ENCODE measurements around the gene SHISA8. TPM values are rescaled to one million over a fixed set of nuclear protein-coding genes. Genes with fewer than 3 reads are reported as not detected.

Gene SHISA8
- total and polyA plus RNA-seq, 10 of the 15 experiments (the other 5 are each of a cell fraction or from before 2014, with no cell fraction given): 0.06 to 10.1 (median 0.25) TPM

DNA sequence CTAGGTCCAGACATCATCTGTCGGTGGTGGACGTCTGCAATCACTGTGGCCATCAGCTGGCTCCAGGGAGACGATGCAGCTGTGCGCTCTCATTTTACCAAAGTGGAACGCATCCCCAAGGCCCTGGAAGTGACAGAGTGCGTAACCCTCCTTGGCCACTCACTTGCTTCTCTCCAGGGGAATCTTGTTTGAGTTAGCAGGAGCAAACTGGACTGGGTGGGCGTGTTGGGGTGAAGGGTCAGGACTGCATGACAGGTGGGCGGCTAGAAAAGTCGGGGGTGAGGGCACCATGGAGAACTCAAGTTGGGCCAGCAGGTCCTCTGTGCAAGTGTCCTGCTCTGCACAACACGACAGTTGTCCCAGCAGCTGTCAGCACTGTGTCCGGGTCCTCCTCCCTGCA lies 16.2 kb downstream of the SHISA8 start:
- Histone ChIP-seq H3K9ac (ENCODE audit: control insufficient read depth, insufficient read depth, low read length) (no peak overlapping the region), H3K4me2 (ENCODE audit: control insufficient read depth, insufficient read depth) (no peak overlapping the region), H3K4me1 (ENCODE audit: control insufficient read depth, insufficient read depth, low read length) (no peaks in the 10 kb centered on the region), H3K36me3 (ENCODE audit: control insufficient read depth in 2 of 2, insufficient read depth in 2 of 2, low read length in 1 of 2) (peaks cover 47 to 52% of the 10 kb centered on the region in 2 experiments; a peak in 3 of 4 replicates), H3K27ac (ENCODE audit: control insufficient read depth, insufficient read depth) (no peak overlapping the region), H3K4me3 (no peak overlapping the region), H3K27me3 (replicated peaks in 1 of 2; ENCODE audit: control insufficient read depth in 2 of 2, insufficient read depth in 2 of 2, low read length in 1 of 2) (no peaks in the 10 kb centered on the region), H3K79me2 (ENCODE audit: control insufficient read depth, insufficient read depth, low read length) (no peaks in the 10 kb centered on the region), H4K20me1 (ENCODE audit: control insufficient read depth, insufficient read depth) (no peaks in the 10 kb centered on the region), H2AFZ (ENCODE audit: control insufficient read depth, low read depth, low read length) (no peak overlapping the region), H3K9me3 (replicated peaks; ENCODE audit: control insufficient read depth, insufficient read depth, low read length) (no peaks in the 10 kb centered on the region)
- in situ Hi-C loops (cut with MboI): no loop called here
- TF ChIP-seq, protein P1, sequence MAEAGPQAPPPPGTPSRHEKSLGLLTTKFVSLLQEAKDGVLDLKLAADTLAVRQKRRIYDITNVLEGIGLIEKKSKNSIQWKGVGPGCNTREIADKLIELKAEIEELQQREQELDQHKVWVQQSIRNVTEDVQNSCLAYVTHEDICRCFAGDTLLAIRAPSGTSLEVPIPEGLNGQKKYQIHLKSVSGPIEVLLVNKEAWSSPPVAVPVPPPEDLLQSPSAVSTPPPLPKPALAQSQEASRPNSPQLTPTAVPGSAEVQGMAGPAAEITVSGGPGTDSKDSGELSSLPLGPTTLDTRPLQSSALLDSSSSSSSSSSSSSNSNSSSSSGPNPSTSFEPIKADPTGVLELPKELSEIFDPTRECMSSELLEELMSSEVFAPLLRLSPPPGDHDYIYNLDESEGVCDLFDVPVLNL (IDR thresholded peaks at IDR 0.05; ENCODE audit: low read depth, low read length): no peak
- TF ChIP-seq POLR2A (IDR thresholded peaks at IDR 0.05; ENCODE audit: low read depth, low read length): peak; percentile 52; the same call in 1 of the 2 replicates
- ChIA-PET CTCF (no interaction called here), SMC1A (ENCODE audit: uncharacterized antibody, unreplicated experiment) (interaction anchor here (1.1 to 1.5 kb wide), 2 partner anchors 23 to 36 kb away, joined by 4 read pairs; no protein-coding TSS in a partner anchor), RAD21 (ENCODE audit: unreplicated experiment) (no interaction called here), POLR2A (interaction anchor here (1.4 kb wide), 1 partner anchor 9 kb away, joined by 3 read pairs; no protein-coding TSS in a partner anchor)
- ATAC-seq (no peak), DNase-seq (ENCODE audit: low read depth, low spot score) (no peak), FAIRE-seq (no peak)
- intact Hi-C loops (cut with micrococcal nuclease; ENCODE audit: unreplicated experiment): no loop called here
- BruUV-seq (replicated peaks): no TSS peak
- WGBS (ENCODE audit: insufficient coverage, insufficient replicate concordance, low lambda C conversion rate, missing lambda C conversion rate): 93% methylated on average over 11 of the region's 11 CpGs

DNA sequence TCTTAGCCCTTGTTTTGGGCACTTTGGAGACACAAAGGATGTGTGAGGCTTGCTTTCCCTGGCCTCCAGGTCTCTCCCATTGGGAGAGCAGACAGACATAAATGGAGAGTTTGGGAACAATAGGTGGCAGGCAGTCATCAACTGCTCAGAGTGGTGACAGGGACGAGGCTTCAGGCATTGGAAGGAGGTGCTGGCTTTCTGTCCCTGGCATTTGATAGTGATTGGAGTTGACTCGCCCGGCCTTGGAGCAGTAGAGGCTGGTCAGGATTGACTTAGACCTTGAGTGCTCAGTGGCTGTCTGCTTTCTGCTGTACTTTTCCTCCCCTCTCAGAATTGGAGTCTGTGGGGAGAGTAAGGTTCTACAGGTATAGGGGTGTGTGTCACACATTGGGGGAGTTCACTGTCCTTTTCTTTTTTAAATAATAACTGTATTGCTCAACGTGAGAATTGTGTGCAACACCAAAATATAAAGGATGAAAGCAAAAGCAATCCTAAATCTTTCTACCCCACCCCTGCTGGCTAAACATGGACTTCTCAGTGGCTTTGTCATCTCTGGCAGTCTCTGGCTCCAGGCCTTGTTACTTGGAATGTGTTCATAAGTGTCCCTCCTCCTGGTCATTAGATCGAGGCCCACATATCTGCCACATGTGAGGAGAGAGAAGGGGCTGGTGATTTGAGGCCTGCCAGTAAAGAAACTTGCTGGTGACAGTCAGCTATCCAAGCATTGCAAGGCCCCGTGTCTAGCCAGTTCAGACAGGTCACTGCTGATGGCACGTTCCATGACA lies 21.1 kb downstream of the SHISA8 start:
- CTCF ChIA-PET: no interaction called here

More for the DNA sequence above, 21.1 kb downstream of the SHISA8 start:
- H3K27ac ChIP-seq (ENCODE audit: control insufficient read depth, insufficient read depth): no peak overlapping the region
- no peak overlapping the region for H3K4me2 ChIP-seq (ENCODE audit: control insufficient read depth, insufficient read depth)
- peaks cover 3% of the 10 kb centered on the region; the same call in 1 of the 2 replicates for H3K4me1 ChIP-seq (ENCODE audit: control insufficient read depth, insufficient read depth, low read length)
- no TSS peak for BruUV-seq (replicated peaks)
- ChIA-PET RAD21 (ENCODE audit: unreplicated experiment) (no interaction called here), SMC1A (ENCODE audit: uncharacterized antibody, unreplicated experiment) (interaction anchor here (0.9 to 1.1 kb wide), 2 partner anchors 23 to 47 kb away, joined by 3 to 4 read pairs; no protein-coding TSS in a partner anchor), POLR2A (interaction anchor here (0.6 to 1.1 kb wide), 4 partner anchors 29 to 85 kb away, joined by 3 to 6 read pairs (median 3); no protein-coding TSS in a partner anchor)
- in situ Hi-C loops (cut with MboI): no loop called here
- no peaks in the 10 kb centered on the region; the same call in 1 of the 2 replicates for H4K20me1 ChIP-seq (ENCODE audit: control insufficient read depth, insufficient read depth)
- intact Hi-C loops (cut with micrococcal nuclease; ENCODE audit: unreplicated experiment): no loop called here
- TF ChIP-seq POLR2AphosphoS2 (IDR thresholded peaks at IDR 0.05; ENCODE audit: low read depth, low read length) (0 out of 2 replicates have a peak, but pooled peaks have one; percentile 2), DPF2 (IDR thresholded peaks at IDR 0.05) (no peak)
- 82% methylated on average over 7 of the region's 7 CpGs for WGBS (ENCODE audit: insufficient coverage, insufficient replicate concordance, low lambda C conversion rate, missing lambda C conversion rate)
- ATAC-seq (no peak), FAIRE-seq (no peak), DNase-seq (ENCODE audit: low read depth, low spot score) (no peak)
- H3K4me3 ChIP-seq: no peak overlapping the region
- no peak overlapping the region for H3K9ac ChIP-seq (ENCODE audit: control insufficient read depth, insufficient read depth, low read length)
- peaks cover 44 to 53% of the 10 kb centered on the region in 2 experiments for H3K36me3 ChIP-seq (ENCODE audit: control insufficient read depth in 2 of 2, insufficient read depth in 2 of 2, low read length in 1 of 2)
- no peak overlapping the region for H2AFZ ChIP-seq (ENCODE audit: control insufficient read depth, low read depth, low read length)
- H3K27me3 ChIP-seq (replicated peaks in 1 of 2; ENCODE audit: control insufficient read depth in 2 of 2, insufficient read depth in 2 of 2, low read length in 1 of 2): no peaks in the 10 kb centered on the region
- H3K9me3 ChIP-seq (replicated peaks; ENCODE audit: control insufficient read depth, insufficient read depth, low read length): no peaks in the 10 kb centered on the region
- H3K79me2 ChIP-seq (ENCODE audit: control insufficient read depth, insufficient read depth, low read length): no peaks in the 10 kb centered on the region; the same call in none of the 2 replicates
